CD4-positive, alpha-beta T cell treated with Interleukin-12 subunit alpha and Interleukin-12 subunit beta, for 1 hour (primary cell): ENCODE measurements around the gene ZNF613.
"Not testable (repeated sequence)": the region's sequence is repeated elsewhere in the genome, so short reads cannot be mapped to it uniquely, and the experiment has no call there.

Source experiments
- DNase-seq: peaks from one replicate; pipeline ENCODE4 v3.0.0-alpha.2; 2020

ZNF613 gene

GRCh38 chr19:51944798-51945552 lies 17.7 kb downstream of the ZNF613 start:
- DNase-seq, result no peak

- no peak for DNase-seq
These were observed 19.3 kb downstream of the ZNF613 start for GRCh38 chr19:51946602-51947001.

DNA sequence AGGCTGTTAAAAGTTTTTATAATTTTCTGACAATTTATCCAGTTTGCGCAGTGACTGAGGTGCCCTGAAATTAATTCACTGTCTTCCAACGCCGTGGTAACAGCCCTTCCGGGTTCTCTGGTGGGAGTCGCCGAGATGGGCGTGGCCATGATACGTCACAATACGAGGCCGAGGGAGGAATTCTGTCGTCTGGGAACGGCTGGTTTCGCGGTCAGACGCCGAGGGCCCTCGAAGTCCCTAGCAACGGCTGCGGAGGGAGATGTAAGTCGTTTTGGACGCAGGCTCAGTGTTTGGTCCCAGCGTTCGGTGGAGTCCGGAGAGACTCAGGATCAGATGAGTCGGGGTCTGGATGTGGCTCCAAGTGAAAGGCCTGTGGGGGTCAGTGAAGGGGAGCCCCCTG lies 21.7 kb downstream of the ZNF613 start:
- DNase-seq, result no peak

GRCh38 chr19:51957846-51958245 lies 30.6 kb downstream of the ZNF613 start:
- DNase-seq, result not testable (repeated sequence)

GRCh38 chr19:51959791-51960190 lies 32.5 kb downstream of the ZNF613 start:
- DNase-seq, result no peak

GRCh38 chr19:51960621-51961233 lies 33.5 kb downstream of the ZNF613 start:
- not testable (repeated sequence) for DNase-seq

DNA sequence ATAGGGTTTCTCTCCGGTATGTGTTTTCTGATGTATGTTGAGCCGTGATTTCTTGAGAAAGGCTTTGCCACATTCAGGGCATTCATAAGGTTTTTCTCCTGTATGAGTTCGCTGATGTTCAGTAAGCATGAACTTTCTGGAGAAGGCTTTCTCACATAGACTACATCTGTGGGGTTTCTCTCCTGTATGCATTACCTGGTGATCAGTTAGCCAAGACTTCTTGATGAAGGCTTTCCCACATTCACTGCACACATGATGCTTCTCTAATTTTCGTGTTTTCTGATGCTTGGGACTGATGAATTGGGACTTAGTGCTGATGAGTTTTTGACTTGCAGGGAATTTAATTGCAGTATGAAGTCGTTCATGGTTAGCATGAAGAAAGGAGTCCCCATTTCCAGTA lies 38.3 kb downstream of the ZNF613 start:
- no peak for DNase-seq

DNA sequence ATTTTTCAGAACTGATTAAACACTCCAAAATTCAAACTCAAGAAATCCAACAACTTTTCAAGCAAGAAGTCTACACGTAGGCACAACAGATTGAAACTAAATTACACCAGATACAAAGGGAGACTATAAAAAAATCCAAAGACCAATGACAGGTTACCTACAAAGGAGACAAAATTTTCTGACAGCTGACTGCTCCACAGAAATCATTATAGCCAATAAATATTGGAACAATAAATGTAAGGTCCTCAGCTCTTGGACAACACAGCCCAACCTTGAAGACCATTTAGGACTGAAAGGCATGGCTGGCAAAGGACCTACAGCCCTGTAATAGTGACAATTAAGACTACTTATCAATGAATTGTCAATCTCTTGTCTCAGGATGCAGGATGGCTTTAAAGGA lies 43.4 kb downstream of the ZNF613 start:
- no peak for DNase-seq

GRCh38 chr19:51971624-51972023 lies 44.4 kb downstream of the ZNF613 start:
- peak; percentile 26 for DNase-seq

- DNase-seq, result not testable (repeated sequence)
These were observed 48.5 kb downstream of the ZNF613 start for GRCh38 chr19:51975787-51976186.

DNA sequence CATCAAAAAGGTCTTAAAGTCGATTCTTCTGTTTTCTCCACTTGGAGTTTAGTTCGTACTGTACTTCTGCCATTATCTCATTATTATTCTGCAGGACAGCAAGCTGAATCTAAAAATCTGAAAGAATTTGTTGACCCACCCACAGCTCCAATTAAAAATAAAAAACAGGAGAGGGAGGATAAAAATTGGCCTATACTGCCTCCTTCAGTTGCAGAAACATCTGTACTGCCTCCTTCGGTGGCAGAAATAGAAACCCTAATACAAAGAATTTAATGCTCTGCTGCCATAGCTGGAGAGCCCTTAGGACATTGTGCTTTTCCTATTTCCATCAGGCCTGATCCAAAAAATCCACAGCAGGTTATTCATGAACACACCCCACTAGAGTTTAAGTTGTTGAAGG lies 49.6 kb downstream of the ZNF613 start:
- no peak for DNase-seq

DNA sequence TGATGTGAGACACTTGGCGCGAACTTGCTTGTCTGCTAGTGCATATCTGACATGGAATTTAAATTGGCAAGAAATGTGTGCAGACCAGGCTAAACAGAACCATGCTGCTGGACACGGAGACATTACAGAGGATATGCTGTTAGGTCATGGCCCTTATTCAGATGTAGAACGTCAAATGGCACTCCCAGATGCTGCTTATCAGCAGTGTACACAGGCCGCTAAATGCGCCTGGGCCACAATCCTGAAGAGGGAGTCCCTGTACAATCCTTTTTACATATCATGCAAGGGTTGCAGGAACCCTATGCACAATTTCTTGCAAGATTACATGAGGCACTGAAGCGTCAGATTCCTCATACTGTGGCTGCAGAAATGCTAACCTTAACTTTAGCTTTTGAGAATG lies 50.1 kb downstream of the ZNF613 start:
- no peak for DNase-seq

DNA sequence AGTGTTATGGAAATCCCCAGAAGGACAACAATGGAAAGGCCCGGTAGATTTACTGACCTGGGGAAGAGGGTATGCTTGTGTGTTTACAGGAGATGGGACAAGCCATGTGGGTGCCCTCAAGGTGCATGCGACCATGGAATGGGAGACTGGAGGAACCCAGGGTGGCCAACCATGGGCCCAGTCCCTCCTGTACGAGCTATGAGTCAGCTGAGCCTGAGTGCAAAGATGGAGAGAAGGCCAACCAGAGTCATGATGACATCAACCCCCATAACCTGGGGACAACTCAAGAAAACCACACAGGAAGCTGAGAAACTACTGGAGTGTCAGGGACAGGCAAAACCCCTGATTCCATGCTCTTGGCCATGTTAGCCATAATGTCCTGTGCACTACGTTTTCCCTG lies 51.6 kb downstream of the ZNF613 start:
- no peak for DNase-seq

GRCh38 chr19:51980116-51980736 lies 53.0 kb downstream of the ZNF613 start:
- DNase-seq, result no peak

- not testable (repeated sequence) for DNase-seq
These were observed 53.7 kb downstream of the ZNF613 start for GRCh38 chr19:51980926-51981325.

- no peak for DNase-seq
These were observed 56.1 kb downstream of the ZNF613 start for GRCh38 chr19:51983361-51983760.

DNA sequence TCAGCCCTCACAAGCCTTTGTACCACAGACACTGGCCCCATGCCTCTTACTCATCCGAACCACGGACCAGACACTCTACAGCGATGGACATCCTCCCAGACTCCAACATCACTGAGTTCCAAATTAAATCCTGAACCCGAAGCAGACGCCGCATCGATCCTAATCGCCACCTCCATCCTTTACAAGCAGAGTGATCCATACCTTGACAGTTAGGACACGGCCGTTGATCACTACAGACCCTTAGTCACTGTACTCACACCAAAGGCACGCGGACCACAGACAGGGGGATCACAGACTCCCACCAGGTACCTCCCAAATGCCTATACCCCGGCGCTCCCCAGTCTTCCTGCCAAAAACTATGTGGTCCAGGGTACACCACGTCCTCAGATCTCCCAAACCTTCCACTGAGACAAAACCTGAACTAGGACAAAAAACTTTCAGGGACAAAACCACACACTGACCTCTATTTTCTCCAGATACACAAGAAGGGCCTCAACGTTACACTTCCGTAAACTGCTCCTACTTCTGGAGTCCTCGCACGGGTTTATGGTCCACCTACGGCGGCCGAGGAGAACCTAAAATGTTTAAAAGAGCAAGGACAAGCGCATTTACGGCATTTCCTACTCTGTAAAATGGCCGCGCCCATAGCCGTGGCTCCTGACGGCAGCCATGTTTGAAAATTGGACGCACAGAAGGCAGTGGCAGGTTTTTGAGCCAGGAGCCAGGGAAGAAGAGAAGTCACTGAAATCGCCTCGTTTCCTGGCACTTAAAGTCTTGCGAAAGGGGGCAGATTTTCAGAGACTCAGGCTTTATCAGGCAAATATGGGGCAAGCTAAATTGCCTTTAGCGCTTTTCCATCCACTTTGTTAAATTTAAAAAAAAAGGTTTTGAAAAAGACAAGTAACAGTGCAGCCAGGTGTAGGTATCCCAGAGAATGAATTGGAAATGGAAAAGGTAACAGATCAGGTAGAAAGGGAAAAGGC lies 59.3 kb downstream of the ZNF613 start, which contains the start of gene ZNF350:
Gene ZNF350 (minus strand): TSS at position 532 of the 983 bp plus-strand sequence. CDS start 12,480 bp downstream, outside the sequence.
- DNase-seq, result peak; percentile 94

DNA sequence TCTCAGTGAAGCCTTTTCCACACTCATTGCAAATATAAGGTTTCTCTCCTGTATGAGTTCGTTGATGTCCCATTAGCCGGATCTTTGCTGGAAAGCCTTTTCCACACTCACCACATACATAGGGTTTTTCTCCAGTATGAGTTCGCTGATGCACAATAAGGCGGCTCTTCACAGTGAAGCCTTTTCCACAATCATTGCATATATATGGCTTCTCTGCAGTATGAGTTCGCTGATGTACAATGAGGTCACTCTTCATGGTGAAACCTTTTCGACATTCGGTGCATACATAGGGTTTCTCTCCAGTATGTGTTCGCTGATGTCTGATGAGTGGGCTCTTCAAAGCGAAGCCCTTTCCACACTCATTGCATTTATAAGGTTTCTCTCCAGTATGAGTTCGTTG lies 66.2 kb downstream of the ZNF613 start:
- DNase-seq, result no peak

GRCh38 chr19:51994048-51994644 lies 66.9 kb downstream of the ZNF613 start:
- DNase-seq, result no peak
